Measurements from ENCODE around the gene DGKA.
"Not testable (repeated sequence)": the region's sequence is repeated elsewhere in the genome, so short reads cannot be mapped to it uniquely, and the experiment has no call there.

DGKA gene

GRCh38 chr12:55930771-55931316 lies at the start of gene DGKA:
DGKA (plus strand) TSS chr12:55931162; CDS start chr12:55936504, 5,342 bp downstream.
- peak; percentile 70 for DNase-seq

- no peak for DNase-seq
These were observed 45.8 kb upstream of the DGKA start for GRCh38 chr12:55885113-55885512.

DNA sequence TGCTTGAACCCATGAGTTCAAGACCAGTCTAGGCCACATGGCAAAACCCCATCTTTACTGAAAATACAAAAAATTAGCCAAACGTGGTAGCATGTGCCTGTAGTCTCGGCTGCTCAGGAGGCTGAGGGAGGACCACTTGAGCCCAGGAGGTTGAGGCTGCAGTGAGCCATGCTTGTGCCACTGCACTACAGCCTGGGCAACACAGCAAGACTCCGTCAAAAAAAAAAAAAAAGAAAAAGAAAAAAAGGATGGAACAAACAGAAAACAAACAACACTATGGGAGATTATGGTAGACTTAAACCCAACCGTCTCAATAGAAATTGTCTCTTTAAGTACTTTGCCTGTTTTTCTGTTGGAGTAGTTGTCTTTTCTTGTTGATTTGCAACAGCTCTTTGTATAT lies 39.7 kb upstream of the DGKA start:
- no peak for DNase-seq

DNA sequence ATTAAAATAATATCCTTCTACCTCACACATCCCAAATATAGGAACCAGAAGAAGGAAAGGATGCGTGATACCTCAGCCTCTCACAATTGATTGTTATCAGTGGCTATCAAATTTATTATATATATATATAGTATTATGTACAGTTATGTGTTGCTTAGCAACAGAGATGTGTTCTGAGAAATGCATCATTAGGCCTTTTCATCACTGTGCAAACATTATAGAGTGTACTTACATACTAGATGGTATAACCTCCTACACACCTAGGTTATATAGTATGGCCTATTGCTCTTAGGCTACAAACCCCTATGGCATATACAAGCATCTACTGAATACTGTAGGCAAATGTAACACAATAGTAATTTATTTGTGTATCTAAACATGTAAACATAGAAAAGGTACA lies 37.2 kb upstream of the DGKA start:
- DNase-seq: peak; percentile 17

- no peak for DNase-seq
These were observed 31.9 kb upstream of the DGKA start for GRCh38 chr12:55899082-55899481.

DNA sequence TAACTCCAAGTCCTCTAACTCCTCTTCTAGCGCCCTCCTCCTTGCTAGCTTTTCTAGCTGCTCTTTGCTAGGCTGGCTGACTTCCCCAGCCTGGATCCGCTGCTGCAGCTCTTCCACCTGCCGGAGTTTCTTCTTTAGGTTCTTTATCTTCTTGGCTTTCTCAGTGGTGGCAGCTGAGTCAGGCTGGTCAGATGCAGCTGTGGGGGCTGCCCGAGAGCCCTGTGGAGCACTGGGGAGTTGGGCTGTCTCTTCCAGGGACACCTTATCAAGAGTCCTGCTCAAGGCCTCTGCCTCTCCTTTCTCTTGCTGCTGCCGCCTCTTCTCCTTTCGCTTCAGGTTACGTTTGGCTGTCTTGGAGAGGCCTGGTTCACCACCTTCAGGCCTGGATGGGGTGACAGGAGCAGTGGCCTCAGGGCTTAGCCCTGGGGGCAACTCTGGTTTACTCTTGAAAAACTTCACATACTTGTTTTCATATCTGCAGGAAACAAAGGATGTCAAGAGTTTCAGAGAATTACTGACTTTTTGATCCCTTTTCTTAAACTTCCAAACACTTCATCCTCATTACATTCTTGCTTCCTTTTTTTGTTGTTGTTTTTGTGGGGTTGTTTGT lies 29.0 kb upstream of the DGKA start:
- DNase-seq: no peak

GRCh38 chr12:55906056-55906455 lies 24.9 kb upstream of the DGKA start:
- DNase-seq: no peak

- no peak for DNase-seq
These were observed 22.0 kb upstream of the DGKA start for GRCh38 chr12:55908726-55909512.

DNA sequence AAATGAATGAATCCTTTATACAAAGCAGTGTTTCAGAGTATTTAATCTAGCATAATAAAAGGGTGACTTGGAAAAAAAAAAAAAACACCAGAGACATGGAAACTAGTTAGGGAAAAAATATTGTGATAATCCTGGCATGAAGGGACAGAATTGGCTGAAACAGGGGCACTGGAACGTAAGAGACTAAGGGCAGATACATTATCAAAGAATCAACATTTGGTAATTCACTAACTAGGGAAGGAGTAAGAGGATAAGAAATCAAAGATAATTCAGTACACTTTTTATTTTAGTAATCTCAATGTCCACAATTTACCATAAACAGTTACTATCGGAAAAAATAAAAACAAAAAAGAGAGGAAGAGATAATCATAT lies 21.5 kb upstream of the DGKA start:
- DNase-seq: no peak

DNA sequence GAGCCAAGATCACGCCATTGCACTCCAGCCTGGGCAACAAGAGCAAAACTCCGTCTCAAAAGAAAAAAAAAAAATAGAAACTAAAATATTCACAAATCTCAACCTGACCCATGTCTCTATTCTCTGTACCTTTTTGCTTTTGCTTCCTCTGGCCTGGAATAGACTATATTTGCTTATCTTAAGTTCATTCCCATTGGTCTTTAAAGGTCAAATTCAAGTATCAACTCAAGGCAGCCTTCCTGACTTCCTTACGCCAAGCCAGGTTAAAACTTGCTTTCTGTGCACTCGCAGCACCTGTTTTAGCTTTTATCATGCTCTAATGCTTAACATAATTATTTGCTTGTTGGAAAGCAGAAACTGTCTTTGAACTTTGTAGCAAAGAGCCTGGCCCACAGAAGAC lies 18.1 kb upstream of the DGKA start:
- DNase-seq: no peak

DNA sequence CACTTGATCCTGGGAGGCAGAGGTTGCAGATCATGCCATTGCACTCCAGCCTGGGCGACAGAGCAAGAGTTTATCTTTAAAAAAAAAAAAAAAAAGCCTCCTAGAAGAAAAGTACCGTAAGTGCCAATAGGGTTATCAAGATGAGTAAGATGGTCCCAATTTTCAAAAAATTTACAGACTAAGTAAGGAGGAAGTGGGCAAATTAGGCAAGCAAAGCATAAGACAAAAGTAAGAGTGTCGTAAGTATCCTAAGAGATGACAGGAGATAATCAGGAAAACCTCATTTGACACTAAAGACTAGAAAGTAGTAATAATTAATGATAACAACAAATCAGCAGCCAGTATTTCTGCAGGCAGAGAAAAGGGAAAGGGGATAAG lies 15.5 kb upstream of the DGKA start:
- no peak for DNase-seq

DNA sequence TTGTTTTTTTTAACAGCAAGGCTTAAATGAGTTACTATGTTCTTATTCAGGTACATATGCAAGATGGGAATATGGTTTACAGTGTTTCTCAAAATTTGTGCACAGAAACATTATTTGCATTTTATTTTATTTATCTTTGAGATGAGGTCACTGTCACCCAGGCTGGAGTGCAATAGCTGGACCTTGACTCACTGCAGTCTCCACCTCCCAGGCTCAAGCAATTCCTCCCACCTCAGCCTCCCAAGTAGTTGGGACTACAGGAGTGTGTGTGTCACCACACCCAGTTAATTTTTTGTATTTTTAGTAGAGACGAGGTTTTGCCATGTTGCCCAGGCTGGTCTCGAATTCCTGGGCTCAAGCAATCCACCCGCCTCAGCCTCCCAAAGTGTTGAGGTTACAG lies 11.9 kb upstream of the DGKA start:
- not testable (repeated sequence) for DNase-seq

DNA sequence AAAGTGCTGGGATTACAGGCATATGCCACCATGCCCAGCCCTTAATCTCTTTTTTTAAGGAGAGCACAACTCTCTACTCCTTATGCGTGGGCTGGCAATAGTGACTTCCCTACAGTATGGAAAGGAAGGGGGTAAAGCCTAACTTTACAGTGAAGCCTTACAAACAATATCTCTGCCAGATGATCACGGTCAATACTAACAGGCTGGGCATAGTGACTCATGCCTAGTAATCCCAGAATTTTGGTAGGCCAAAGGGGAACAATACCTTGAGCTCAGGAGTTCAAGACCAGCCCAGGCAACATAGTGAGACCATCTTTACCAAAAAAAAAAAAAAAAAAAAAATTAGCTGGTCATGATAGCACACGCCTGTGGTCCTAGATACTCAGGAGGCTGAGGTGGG lies 8.8 kb upstream of the DGKA start:
- DNase-seq: no peak

- DNase-seq: not testable (repeated sequence)
These were observed 7.3 kb upstream of the DGKA start for GRCh38 chr12:55923648-55924047.

GRCh38 chr12:55925371-55925770 lies 5.6 kb upstream of the DGKA start:
- no peak for DNase-seq

GRCh38 chr12:55925870-55926737 lies 4.9 kb upstream of the DGKA start:
- DNase-seq: no peak

GRCh38 chr12:55926738-55927587 lies 4.0 kb upstream of the DGKA start:
- DNase-seq: peak; percentile 93

GRCh38 chr12:55927588-55928502 lies 3.1 kb upstream of the DGKA start, which contains the start of gene PYM1:
PYM1 (minus strand) TSS chr12:55927894; CDS start chr12:55927761, 133 bp downstream.
- peak; percentile 74 for DNase-seq

GRCh38 chr12:55929306-55929791 lies 1.6 kb upstream of the DGKA start:
- DNase-seq: no peak

GRCh38 chr12:55931317-55931779 lies 386 bp downstream of the DGKA start:
- no peak for DNase-seq

Measured in NCI-H510A treated with DMSO at 0.1 percent for 48 hours (cell line).